Kidney glomerular epithelial cell (primary cell): ENCODE measurements around the gene CDC42BPB.
"Not testable (repeated sequence)": the region's sequence is repeated elsewhere in the genome, so short reads cannot be mapped to it uniquely, and the experiment has no call there.

ENCODE experiments used
- DNase-seq: peaks from one replicate; lab custom pipeline; 2025; lab: John Stamatoyannopoulos, UW

The CDC42BPB gene

GRCh38 chr14:103047453-103047852 is 9.9 kb downstream of the CDC42BPB start:
- not testable (repeated sequence) for DNase-seq

- no peak for DNase-seq
Measured at GRCh38 chr14:103045371-103045869, 11.9 kb downstream of the CDC42BPB start.

GRCh38 chr14:103043257-103044015 is 13.9 kb downstream of the CDC42BPB start:
- DNase-seq, result no peak

GRCh38 chr14:103041464-103041863 is 15.9 kb downstream of the CDC42BPB start:
- no peak for DNase-seq

GRCh38 chr14:103033681-103034096 is 23.7 kb downstream of the CDC42BPB start:
- no peak for DNase-seq

GRCh38 chr14:103031956-103032355 is 25.4 kb downstream of the CDC42BPB start:
- DNase-seq, result no peak

- DNase-seq, result no peak
Measured at GRCh38 chr14:103031566-103031911, 25.8 kb downstream of the CDC42BPB start.

- no peak for DNase-seq
Measured at GRCh38 chr14:103030741-103031565, 26.4 kb downstream of the CDC42BPB start.

- DNase-seq, result no peak
Measured at GRCh38 chr14:103029936-103030335, 27.4 kb downstream of the CDC42BPB start.

GRCh38 chr14:103028772-103029171 is 28.6 kb downstream of the CDC42BPB start:
- DNase-seq, result no peak

GRCh38 chr14:103028161-103028767 is 29.1 kb downstream of the CDC42BPB start:
- no peak for DNase-seq

GRCh38 chr14:103027451-103027850 is 29.9 kb downstream of the CDC42BPB start:
- no peak for DNase-seq

GRCh38 chr14:103026988-103027387 is 30.4 kb downstream of the CDC42BPB start:
- DNase-seq, result no peak

GRCh38 chr14:103026196-103026595 is 31.2 kb downstream of the CDC42BPB start:
- not testable (repeated sequence) for DNase-seq

GRCh38 chr14:103023881-103024473 is 33.4 kb downstream of the CDC42BPB start:
- DNase-seq, result peak; percentile 44

GRCh38 chr14:103022685-103023044 is 34.7 kb downstream of the CDC42BPB start:
- no peak for DNase-seq

GRCh38 chr14:103022002-103022684 is 35.2 kb downstream of the CDC42BPB start:
- DNase-seq, result no peak

GRCh38 chr14:103021684-103022001 is 35.7 kb downstream of the CDC42BPB start:
- DNase-seq, result no peak

- no peak for DNase-seq
Measured at GRCh38 chr14:103020271-103021170, 36.8 kb downstream of the CDC42BPB start.

GRCh38 chr14:103019826-103020225 is 37.5 kb downstream of the CDC42BPB start:
- DNase-seq, result no peak

- no peak for DNase-seq
Measured at GRCh38 chr14:103019236-103019635, 38.1 kb downstream of the CDC42BPB start.
